B cell (primary cell): ENCODE measurements around the gene CCDC68. TPM values are rescaled to one million over a fixed set of nuclear protein-coding genes. Genes with fewer than 3 reads are reported as not detected.

Experiments used
- ATAC-seq: fragments of 200-7000 bp; cut with Tn5 transposase; one replicate; pipeline ENCODE4 v1.10.0; 2021; ENCODE audit warnings: low read depth, mild to moderate bottlenecking, moderate number of reproducible peaks, moderate library complexity
- CTCF ChIA-PET: fragments of 350-600 bp; sonication (Branson Sonifier 250); formaldehyde crosslinking; loops from one replicate; lab custom pipeline; 2021; ENCODE audit warnings: antibody characterized with exemption, inconsistent platforms; lab: Charles Lee
- POLR2A ChIA-PET: fragments of 350-600 bp; sonication (Branson Sonifier 250); formaldehyde crosslinking; loops from one replicate; lab custom pipeline; 2021; ENCODE audit warnings: antibody characterized with exemption; lab: Charles Lee
- DNase-seq: peaks from one replicate; pipeline ENCODE4 v3.0.0; 2013
- H2AFZ ChIP-seq: 2 replicates; pipeline ENCODE4 v1.6.1; 2012; ENCODE audit warnings: mild to moderate bottlenecking, low read depth, low read length; ENCODE audit not compliant: insufficient read depth, poor library complexity, severe bottlenecking
- H3K27ac ChIP-seq, 2 donors: 1 replicate in 1 of 2; 2 replicates in 1 of 2; pipeline ENCODE4 v1.5.1; 2012 to 2013; ENCODE audit warnings: low read length in 2 of 2, mild to moderate bottlenecking in 2 of 2, moderate library complexity in 1 of 2
- H3K27me3 ChIP-seq, 4 experiments: fragments of 200-600 bp in 1 of 4; sonication (generic) in 1 of 4; replicated peaks in 1 of 4; 1 replicate in 2 of 4; 2 replicates in 2 of 4; pipeline versions ENCODE4 v1.6.1 to v1.7.0; 2013 to 2016; ENCODE audit warnings: low read length in 3 of 4, mild to moderate bottlenecking in 2 of 4, mixed read lengths in 1 of 4, moderate library complexity in 1 of 4; ENCODE audit not compliant: insufficient read depth in 4 of 4, control insufficient read depth in 3 of 4; ENCODE audit errors: control extremely low read depth in 1 of 4
- H3K36me3 ChIP-seq, 2 experiments: replicated peaks in 1 of 2; 1 replicate in 1 of 2; 2 replicates in 1 of 2; pipeline versions ENCODE4 v1.6.1 to v1.7.1; 2013; ENCODE audit warnings: low read length in 1 of 2; ENCODE audit not compliant: insufficient read depth in 2 of 2, control insufficient read depth in 1 of 2; ENCODE audit errors: control extremely low read depth in 1 of 2, extremely low read depth in 1 of 2
- H3K4me1 ChIP-seq, 2 donors: fragments of 200-600 bp in 1 of 2; sonication (generic) in 1 of 2; 1 replicate in 1 of 2; 2 replicates in 1 of 2; pipeline versions ENCODE4 v1.5.1 to v1.6.1; 2013 to 2017; ENCODE audit warnings: low read length in 2 of 2; ENCODE audit not compliant: control insufficient read depth in 2 of 2, insufficient read depth in 2 of 2
- H3K4me2 ChIP-seq: replicated peaks from 2 replicates; pipeline ENCODE3; 2012; ENCODE audit warnings: mild to moderate bottlenecking, low read depth, low read length; ENCODE audit not compliant: poor library complexity, severe bottlenecking
- H3K4me3 ChIP-seq, 5 experiments: fragments of 200-600 bp in 1 of 5; sonication (generic) in 1 of 5; 1 replicate in 3 of 5; 2 replicates in 2 of 5; pipeline versions ENCODE4 v1.5.1 to v1.7.0; 2011 to 2016; ENCODE audit warnings: low read length in 4 of 5, mild to moderate bottlenecking in 4 of 5, low read depth in 2 of 5, control low read depth in 1 of 5, moderate library complexity in 1 of 5; ENCODE audit not compliant: insufficient read depth in 1 of 5; ENCODE audit errors: control extremely low read depth in 1 of 5, extremely low read depth in 1 of 5
- H3K79me2 ChIP-seq: fragments of 200-600 bp; sonication (generic); one replicate; pipeline ENCODE4 v1.6.0; 2016; ENCODE audit warnings: low read length; ENCODE audit not compliant: control insufficient read depth, insufficient read depth
- H3K9ac ChIP-seq: fragments of 200-600 bp; sonication (generic); 2 replicates; pipeline ENCODE4 v1.6.1; 2017; ENCODE audit warnings: mild to moderate bottlenecking, low read length, moderate library complexity
- H3K9me3 ChIP-seq, 3 donors: one replicate each; pipeline versions ENCODE4 v1.6.1 to v1.7.1; 2013; ENCODE audit warnings: low read length in 2 of 3; ENCODE audit not compliant: control insufficient read depth in 2 of 3, insufficient read depth in 1 of 3; ENCODE audit errors: control extremely low read depth in 1 of 3
- H4K20me1 ChIP-seq: 2 replicates; pipeline ENCODE4 v1.6.0; 2012; ENCODE audit warnings: mild to moderate bottlenecking, low read length; ENCODE audit not compliant: insufficient read depth, control insufficient read depth, poor library complexity, severe bottlenecking
- H3K27ac Mint-ChIP-seq: one replicate; pipeline ENCODE4 v1.8.0; 2021; ENCODE audit warnings: mixed read lengths
- H3K27me3 Mint-ChIP-seq: one replicate; pipeline ENCODE4 v1.8.0; 2021; ENCODE audit warnings: mixed read lengths
- H3K4me1 Mint-ChIP-seq: one replicate; pipeline ENCODE4 v1.8.0; 2021; ENCODE audit warnings: mixed read lengths
- H3K4me3 Mint-ChIP-seq: one replicate; pipeline ENCODE4 v1.8.0; 2021; ENCODE audit warnings: mixed read lengths
- H3K9me3 Mint-ChIP-seq: one replicate; pipeline ENCODE4 v1.8.0; 2022; ENCODE audit warnings: mixed read lengths; ENCODE audit not compliant: insufficient read depth
- CTCF ChIP-seq: fragments of 200-600 bp; IDR thresholded peaks from one replicate; pipeline ENCODE4 v1.8.0; 2022; ENCODE audit warnings: antibody characterized with exemption, mild to moderate bottlenecking
- EZH2 ChIP-seq: IDR thresholded peaks from 2 replicates; pipeline ENCODE4 v1.6.1; 2012; ENCODE audit warnings: borderline replicate concordance, low read depth, mild to moderate bottlenecking, moderate library complexity, low read length; ENCODE audit not compliant: insufficient read depth, poor library complexity, severe bottlenecking
- WGBS: methylation state at CpG from one replicate; pipeline ENCODE4 v1.1.5; 2013; ENCODE audit warnings: missing lambda C conversion rate; ENCODE audit not compliant: insufficient coverage; 5-methylcytosine and 5-hydroxymethylcytosine counted together
- intact Hi-C: fragments of 100-400 bp; cut with micrococcal nuclease; formaldehyde crosslinking; loops from one replicate; pipeline ENCODE4 v1.10.0; 2022
- polyA plus RNA-seq: library from polyadenylated mRNA; depleted of rRNA; stranded (reverse); fragments of >200 nt; gene quantifications from 2 replicates; pipeline ENCODE4 v1.2.3, GENCODE V29; 2012
- total RNA-seq, 2 donors: library from RNA; stranded (reverse); fragments of 120-200 nt in 1 of 2; gene quantifications; 1 replicate in 1 of 2; 2 replicates in 1 of 2; pipeline versions ENCODE4 v1.2.3 to v1.2.4, GENCODE V29; 2013 to 2022

The CCDC68 gene
- total and polyA plus RNA-seq, 2 donors (not counting 1 experiment from before 2014, with no cell fraction given), result 0.01 to 0.32 TPM

- no peaks in the 10 kb centered on the region for H3K79me2 ChIP-seq
- no peaks in the 10 kb centered on the region for H3K27me3 ChIP-seq
- Mint-ChIP-seq H3K4me1 (no peaks in the 10 kb centered on the region), H3K27me3 (no peaks in the 10 kb centered on the region), H3K4me3 (no peak overlapping the region), H3K9me3 (no peaks in the 10 kb centered on the region), H3K27ac (no peak overlapping the region)
- H3K4me2 ChIP-seq, result no peak overlapping the region
- DNase-seq, result no peak
- no peaks in the 10 kb centered on the region for H3K9me3 ChIP-seq
- H3K27ac ChIP-seq, result no peak overlapping the region
- ChIA-PET CTCF (no interaction called here), POLR2A (no interaction called here)
- no peak overlapping the region for H2AFZ ChIP-seq
- no peaks in the 10 kb centered on the region for H3K36me3 ChIP-seq
- ATAC-seq, result no peak
- intact Hi-C loops, result no loop called here
- no peaks in the 10 kb centered on the region for H4K20me1 ChIP-seq
- H3K4me1 ChIP-seq, result no peaks in the 10 kb centered on the region
- H3K4me3 ChIP-seq, result no peak overlapping the region
- TF ChIP-seq CTCF (no peak), EZH2 (no peak)
- 100% methylated on average over 1 of the region's 4 CpGs for whole genome bisulfite sequencing
- H3K9ac ChIP-seq, result no peak overlapping the region
These were observed 79.6 kb downstream of the CCDC68 start for GRCh38 chr18:54879691-54880090.

- H2AFZ ChIP-seq, result no peak overlapping the region
- POLR2A ChIA-PET, result no interaction called here
These were observed 80.5 kb downstream of the CCDC68 start for GRCh38 chr18:54878659-54879358.

More at GRCh38 chr18:54878659-54879358, 80.5 kb downstream of the CCDC68 start:
- H3K9me3 ChIP-seq, result no peaks in the 10 kb centered on the region
- no peak overlapping the region for H3K4me3 Mint-ChIP-seq
- no peaks in the 10 kb centered on the region for H3K4me1 Mint-ChIP-seq
- H3K4me3 ChIP-seq, result no peak overlapping the region
- no peaks in the 10 kb centered on the region for H3K79me2 ChIP-seq
- no peak overlapping the region for H3K27ac Mint-ChIP-seq
- no peak overlapping the region for H3K27ac ChIP-seq
- no peaks in the 10 kb centered on the region for H3K9me3 Mint-ChIP-seq
- no peak for TF ChIP-seq EZH2
- TF ChIP-seq CTCF, result no peak
- no peak for ATAC-seq
- no peak overlapping the region for H3K4me2 ChIP-seq
- no peaks in the 10 kb centered on the region for H3K27me3 ChIP-seq
- H3K4me1 ChIP-seq, result no peaks in the 10 kb centered on the region
- no peak for DNase-seq
- H4K20me1 ChIP-seq, result no peaks in the 10 kb centered on the region
- H3K9ac ChIP-seq, result no peak overlapping the region
- 100% methylated on average over 1 of the region's 3 CpGs for WGBS
- no peaks in the 10 kb centered on the region for H3K36me3 ChIP-seq
- CTCF ChIA-PET, result no interaction called here
- intact Hi-C loops, result no loop called here
- no peaks in the 10 kb centered on the region for H3K27me3 Mint-ChIP-seq
